NT2/D1 (cell line): ENCODE results near the gene SCYL1.

Source experiments
- YY1 ChIP-seq: IDR thresholded peaks from 2 replicates; pipeline ENCODE4 v1.6.1; 2011; ENCODE audit not compliant: insufficient read length, insufficient read depth
- ZNF274 ChIP-seq: IDR thresholded peaks from 2 replicates; pipeline ENCODE4 v1.6.1; 2011; ENCODE audit warnings: mild to moderate bottlenecking, low read depth, low read length

DNA sequence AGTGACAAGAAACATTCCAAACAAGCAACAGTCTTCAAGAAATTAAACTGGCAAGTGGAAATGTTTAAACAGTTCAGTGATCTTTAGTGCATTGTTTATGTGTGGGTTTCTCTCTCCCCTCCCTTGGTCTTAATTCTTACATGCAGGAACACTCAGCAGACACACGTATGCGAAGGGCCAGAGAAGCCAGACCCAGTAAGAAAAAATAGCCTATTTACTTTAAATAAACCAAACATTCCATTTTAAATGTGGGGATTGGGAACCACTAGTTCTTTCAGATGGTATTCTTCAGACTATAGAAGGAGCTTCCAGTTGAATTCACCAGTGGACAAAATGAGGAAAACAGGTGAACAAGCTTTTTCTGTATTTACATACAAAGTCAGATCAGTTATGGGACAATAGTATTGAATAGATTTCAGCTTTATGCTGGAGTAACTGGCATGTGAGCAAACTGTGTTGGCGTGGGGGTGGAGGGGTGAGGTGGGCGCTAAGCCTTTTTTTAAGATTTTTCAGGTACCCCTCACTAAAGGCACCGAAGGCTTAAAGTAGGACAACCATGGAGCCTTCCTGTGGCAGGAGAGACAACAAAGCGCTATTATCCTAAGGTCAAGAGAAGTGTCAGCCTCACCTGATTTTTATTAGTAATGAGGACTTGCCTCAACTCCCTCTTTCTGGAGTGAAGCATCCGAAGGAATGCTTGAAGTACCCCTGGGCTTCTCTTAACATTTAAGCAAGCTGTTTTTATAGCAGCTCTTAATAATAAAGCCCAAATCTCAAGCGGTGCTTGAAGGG is 20.0 kb upstream of the SCYL1 start:
- TF ChIP-seq ZNF274 (no peak), YY1 (no peak)
